Fibroblast of gingiva (primary cell): ENCODE measurements around the gene SARS2.
A peak's percentile ranks its signal among the peaks of the same experiment; 100 is the strongest.

Experiments
- DNase-seq: peaks from one replicate; pipeline ENCODE4 v3.0.0-alpha.2; 2011; ENCODE audit warnings: low read depth

The SARS2 gene

DNA sequence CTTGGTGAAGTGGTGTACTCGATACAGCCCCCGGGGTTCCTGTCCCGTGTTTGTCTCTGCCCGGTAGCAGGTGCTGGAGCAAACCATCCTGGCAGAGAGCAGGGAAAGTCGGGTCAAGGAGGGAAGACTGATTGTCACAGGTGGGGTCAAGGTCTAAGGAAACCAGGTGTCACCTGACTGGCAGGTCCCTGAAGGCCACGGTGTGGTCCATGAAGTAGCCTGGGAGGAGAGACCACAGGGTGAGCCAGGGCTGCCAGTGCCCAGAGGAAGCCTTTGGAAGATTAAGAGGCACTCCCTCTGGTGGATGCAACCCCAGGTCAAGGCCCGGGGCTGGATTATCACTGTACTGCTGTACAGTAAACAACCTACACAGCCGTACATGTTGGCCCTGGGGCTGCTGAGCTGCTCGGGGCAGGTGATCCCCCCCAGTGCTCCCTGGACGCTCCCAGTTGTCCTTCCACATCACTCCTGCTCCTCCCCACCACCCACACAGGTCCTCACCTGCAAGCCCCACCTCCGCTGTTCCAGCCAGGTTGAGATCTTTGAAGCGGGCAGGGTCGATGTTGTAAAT lies 12.6 kb downstream of the SARS2 start:
- DNase-seq: no peak

DNA sequence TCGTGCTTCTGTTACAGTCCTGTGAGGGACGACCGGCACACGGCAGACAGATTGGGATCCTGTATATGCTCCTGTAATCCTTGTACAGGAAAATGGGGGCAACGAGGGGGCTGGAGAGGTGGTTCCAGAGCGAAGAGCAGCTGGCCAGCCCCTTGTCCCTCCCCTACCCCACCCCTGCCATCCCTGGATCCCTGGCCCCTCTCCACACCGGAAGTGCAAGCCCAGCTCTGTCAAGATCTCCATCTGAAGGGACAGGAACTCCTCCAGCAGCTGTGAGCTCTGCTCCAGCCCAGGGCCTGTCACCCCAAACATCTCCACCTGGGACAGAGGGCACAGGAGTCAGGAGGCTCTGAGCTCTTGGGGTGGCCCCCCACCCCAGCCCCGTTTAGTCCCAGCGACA lies 13.0 kb downstream of the SARS2 start:
- no peak for DNase-seq

DNA sequence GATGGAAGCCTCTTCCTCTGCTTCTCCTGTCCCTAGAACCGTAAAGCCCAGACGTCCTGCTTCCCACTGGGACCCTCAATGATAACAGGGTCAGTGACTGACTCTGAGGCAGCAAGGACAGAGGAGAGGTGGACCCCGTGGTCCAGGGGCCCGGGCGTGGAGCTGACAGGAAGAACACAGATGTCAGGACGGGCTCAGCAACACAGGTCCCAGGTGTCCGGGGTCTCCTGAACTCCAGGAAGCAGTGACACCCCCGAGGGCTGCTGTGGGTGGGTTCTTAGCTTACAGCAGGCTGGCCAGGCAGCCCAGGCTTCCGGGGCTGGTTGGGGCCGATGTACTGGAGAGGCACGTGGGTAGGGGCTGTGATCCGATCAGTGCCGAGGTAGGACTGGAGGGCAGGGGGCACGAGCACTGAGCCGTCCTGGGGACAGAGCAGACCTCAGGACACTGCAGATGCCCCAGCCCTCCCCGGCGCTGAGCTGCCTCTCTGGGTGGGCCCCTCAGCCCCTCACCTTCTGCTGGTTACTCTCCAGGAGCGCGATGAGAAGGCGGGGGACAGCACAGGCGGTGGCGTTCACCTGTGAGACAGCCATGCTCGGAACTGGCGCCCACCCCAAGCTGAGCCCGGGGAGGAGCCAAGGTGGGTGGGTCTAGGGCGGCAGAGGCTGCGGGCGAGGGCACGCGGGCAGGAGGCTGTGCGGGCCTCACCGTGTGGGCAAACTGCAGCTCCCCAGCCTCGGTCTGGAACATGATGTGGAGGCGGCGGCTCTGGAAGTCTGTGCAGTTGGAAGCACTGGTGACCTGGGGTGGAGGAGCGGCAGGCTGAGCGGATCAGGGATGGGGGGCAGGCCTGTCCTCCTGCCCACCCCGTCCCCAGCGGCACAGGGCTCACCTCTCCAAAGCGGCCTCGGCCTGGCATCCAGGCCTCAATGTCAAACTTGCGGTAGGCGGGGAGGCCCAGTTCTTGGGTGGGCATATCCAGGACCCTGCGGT lies 14.9 kb downstream of the SARS2 start:
- no peak for DNase-seq

DNA sequence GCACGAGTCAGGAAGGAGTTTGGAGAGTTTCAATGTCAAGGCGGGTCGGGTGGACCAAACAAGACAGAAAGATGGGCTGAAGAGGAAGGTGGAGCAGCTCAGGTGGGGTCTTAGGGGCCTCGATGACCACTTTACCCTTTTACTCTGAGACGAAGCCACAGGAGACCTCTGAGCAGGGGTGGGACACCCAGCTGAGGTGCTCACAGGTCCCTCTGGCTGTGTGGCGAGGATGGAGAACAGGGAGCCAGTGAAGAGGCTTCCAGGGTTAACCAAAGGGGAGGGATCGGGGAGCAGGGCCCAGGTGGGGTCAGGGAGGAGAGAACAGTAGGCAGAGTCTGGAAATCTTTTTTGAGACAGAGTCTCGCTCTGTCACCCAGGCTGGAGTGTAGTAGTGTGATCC lies 16.6 kb downstream of the SARS2 start:
- no peak for DNase-seq

DNA sequence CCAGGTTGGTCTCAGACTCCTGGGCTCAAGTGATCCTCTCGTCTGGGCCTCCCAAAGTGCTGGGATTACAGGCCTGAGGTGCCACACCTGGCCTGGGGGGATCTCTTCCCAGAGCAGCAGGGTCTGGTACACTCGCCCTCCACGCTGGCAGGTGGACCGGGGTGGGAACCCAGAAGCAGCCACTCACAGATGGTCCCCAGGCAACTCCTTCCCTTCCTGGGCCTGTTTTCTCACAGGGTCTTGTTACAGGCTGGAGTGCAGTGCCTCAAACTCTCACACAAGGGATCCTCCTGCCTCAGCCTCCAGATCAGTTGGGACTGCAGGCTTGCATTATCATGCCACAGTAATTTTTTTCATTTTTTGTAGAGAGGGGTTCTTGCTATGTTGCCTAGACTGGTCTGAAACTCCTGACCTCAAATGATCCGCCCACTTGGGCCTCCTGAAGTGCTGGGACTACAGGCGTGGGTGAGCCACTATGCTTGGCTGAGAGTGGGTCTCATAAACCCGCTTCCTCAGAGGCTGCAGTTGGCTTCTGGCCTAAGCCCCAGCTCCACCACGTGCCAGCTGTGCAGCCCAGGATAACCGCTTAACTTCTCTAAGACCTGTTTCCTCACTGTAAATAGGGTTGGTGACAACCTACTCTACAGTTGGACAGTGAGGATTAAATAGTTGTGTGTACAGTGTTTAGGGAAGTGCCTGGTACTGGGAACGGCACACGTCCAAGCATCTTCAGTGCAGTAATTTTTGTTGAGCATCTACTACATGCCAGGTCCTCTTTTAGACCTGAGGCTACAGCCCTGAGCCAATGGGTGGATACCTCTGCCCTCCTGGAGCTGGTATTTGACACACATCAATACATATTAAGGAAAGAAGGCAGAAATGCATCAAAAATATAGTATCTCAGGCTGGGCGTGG lies 17.7 kb downstream of the SARS2 start:
- DNase-seq: no peak

DNA sequence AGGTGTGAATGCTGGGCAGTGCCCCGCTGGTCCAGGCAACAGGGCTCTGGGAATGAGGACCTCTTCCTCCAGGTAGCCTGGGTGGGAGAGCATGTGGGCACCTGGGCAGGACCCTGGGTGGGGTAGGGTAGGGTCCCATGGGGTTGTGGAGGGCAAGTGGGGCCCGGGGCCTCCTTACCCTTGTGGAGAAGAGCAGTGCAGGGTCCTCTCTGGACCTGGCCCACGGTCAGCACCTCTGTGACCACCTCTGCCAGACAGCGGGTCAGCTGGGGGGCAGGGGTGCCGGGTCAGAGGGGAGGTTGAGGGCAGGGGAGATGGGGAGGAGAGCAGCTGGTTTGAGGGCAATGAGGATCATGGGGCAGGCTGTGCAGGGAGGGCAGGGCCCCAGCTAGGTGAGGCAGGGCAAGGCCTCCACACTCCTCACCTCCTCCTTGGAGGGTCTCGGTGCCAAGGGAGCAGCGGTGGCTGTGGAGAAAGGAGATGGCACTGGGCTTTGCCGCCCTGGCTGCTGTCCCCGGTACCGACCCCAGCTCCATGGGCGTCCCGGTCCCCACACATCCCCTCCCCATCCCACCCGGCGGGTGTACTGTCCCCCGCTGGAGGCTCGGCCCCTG lies 19.1 kb downstream of the SARS2 start:
- DNase-seq: no peak

DNA sequence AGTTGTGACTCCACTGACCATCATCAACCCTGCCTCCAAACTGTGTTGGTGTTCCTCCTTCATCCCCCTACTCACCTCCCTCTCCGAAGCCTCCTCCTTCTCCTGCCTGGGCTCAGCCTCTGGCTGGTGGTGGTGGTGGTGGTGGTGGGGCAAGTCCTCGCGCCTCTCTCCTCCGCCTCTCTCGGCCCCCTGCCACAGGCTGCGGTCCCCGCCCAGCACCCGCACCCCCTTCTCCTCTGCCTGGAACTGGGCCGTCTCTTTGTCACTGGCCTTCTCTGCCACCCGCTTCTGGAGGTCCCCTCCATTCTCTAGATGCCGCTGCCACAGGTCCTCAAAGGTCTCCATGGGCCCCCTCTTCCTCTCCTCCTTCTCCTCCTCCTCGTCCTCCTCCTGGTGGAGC lies 20.1 kb downstream of the SARS2 start:
- no peak for DNase-seq

DNA sequence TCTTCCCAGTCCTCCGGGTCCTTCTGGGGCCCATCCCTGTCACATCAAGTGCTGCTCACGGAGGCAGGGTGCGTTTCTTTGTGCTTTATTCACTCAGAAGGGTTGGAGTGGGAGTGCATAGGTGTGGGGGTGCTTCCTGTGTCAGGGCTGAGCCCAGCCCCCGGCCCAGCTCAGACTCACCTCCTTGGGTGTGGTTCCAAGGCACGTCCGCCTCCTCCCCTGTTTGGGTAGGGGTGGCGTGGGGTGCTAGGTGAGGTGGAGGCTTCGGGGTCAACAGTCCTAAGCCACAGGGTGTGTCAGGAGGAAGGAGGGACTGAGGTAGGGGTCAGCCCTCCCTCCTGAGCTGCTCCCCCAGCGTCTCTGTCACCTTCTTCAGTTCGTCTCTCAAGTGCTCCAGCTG lies 21.7 kb downstream of the SARS2 start:
- DNase-seq: no peak

DNA sequence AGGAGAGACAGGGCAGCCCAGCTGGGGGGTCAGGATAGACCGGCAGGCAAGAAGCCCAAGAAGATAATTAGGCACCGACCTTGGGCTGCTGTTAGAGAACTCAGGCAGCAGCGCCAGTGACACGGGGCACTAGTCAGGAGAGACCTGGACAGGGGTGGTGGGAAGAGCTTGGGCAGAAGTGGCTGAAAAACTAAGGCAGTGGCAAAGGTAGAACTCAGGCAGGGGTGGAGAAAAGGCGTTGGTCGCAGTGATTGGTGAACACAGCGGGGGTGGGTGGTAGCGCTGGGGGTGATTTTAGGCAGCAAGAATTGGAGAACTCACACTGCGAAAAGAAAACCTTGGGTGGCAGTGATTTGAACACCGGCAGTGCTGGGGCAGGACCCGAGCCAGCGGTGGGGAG lies 22.9 kb downstream of the SARS2 start:
- no peak for DNase-seq

DNA sequence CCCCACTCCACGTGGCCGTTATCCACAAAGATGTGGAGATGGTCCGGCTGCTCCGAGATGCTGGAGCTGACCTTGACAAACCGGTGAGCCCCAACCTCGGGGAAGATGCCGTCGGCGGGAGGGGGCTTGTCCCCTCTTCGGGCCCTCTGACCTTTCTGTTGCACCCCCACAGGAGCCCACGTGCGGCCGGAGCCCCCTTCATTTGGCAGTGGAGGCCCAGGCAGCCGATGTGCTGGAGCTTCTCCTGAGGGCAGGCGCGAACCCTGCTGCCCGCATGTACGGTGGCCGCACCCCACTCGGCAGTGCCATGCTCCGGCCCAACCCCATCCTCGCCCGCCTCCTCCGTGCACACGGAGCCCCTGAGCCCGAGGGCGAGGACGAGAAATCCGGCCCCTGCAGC lies 23.3 kb downstream of the SARS2 start:
- DNase-seq: no peak

DNA sequence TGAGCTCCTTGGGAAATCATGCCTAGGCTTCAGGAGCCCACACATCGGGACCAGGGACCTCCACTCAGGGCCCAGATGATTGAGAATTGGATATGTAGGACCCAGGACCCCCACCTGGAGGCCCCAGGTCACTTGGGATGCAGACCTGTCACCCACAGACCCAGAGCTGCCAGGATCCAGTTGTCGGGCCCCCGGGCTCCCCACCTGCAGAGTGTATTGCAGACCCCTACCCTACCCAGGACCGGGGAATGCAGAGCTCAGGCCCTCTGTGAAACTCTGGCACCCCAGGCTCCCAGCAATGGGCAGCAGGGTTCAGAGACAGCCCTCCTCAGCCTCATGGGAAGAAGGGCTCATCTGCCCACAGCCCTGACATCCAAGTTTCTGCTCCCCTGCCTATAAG lies 24.9 kb downstream of the SARS2 start:
- DNase-seq: no peak

DNA sequence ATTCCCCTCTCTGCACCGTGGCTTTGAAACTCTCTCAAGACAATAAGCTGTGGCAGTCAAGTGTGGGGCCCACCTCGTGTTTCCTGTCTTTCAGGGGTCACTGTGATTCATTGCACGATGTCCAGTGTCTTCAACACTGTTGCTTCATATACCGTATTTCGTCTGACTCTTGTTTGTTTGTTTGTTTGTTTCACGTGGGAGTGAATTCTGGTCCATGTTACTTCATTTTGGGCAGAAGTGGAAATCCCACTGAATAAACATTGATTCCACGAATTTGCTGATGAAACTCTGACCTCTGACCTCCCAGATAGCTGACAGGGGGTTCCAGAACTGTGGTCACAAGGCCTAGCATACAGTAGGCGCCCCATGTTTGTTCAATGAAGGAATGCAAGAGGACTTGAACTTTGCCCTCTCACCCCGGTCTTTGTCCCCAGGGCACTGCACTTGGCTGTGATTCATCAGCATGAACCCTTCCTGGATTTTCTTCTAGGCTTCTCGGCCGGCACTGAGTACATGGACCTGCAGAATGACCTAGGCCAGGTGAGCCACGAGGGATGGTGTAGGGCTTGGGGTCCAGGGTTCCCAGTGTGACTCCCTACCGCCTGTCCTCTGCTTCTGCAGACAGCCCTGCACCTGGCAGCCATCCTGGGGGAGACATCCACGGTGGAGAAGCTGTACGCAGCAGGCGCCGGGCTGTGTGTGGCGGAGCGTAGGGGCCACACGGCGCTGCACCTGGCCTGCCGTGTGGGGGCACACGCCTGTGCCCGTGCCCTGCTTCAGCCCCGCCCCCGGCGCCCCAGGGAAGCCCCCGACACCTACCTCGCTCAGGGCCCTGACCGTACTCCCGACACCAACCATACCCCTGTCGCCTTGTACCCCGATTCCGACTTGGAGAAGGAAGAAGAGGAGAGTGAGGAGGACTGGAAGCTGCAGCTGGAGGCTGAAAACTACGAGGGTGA lies 25.7 kb downstream of the SARS2 start:
- no peak for DNase-seq

DNA sequence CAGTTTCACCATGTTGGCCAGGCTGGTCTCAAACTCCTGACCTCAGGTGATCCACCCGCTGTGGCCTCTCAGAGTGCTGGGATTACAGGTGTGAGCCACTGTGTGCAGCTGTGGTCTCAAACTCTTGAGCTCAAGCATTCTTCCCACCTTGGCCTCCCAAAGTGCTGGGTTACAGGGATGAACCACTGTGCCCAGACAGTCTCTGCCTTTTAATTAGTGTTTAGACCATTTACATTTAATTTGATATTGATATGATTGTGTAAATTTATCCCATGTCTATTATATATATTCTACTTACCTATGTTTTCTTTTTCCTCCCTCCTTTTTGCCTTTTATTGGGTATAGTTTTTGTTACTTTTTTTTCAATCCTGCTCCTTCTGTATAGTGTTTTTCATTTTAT lies 28.9 kb downstream of the SARS2 start:
- DNase-seq: no peak

DNA sequence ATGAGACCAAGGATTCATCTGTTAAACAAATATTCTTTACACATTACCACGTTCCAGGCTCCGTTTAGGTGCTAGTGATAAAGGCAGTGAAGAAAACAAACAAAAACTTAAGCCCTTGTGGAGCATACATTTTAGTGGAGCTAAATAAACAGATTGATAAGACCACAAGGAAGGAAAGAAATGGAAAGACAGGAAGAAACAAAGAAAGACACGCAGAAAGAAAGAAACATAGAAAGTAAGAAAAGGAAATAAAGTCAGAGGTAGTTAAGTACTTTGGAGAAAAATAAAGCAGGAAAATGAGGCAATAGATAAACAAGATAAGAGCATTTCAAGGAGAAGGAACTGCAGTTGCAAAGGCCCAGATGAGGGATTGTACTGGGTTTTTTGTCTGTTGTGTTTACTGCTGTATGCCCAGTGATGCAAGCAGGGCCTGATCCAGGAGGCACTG lies 29.8 kb downstream of the SARS2 start:
- no peak for DNase-seq

DNA sequence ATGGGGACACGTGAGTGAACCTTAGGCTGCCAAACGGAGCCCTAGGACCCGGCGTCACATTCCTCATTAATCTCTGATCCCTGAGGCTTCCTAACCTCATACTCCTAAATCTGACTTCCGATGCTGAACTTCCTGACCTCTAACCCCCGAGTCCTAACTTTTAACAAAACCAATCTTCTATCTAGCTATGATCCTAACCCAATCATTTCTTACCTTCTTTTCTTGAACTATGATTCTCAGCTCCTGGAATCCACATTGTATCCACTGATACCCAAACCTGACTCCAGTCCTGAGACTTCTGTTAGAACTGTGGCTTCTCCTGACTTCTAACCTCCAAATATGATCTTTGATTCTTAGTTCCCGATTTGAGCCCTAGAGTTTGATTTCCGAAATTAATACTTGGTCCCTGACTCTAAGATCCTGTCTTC lies 30.3 kb downstream of the SARS2 start:
- DNase-seq: no peak

DNA sequence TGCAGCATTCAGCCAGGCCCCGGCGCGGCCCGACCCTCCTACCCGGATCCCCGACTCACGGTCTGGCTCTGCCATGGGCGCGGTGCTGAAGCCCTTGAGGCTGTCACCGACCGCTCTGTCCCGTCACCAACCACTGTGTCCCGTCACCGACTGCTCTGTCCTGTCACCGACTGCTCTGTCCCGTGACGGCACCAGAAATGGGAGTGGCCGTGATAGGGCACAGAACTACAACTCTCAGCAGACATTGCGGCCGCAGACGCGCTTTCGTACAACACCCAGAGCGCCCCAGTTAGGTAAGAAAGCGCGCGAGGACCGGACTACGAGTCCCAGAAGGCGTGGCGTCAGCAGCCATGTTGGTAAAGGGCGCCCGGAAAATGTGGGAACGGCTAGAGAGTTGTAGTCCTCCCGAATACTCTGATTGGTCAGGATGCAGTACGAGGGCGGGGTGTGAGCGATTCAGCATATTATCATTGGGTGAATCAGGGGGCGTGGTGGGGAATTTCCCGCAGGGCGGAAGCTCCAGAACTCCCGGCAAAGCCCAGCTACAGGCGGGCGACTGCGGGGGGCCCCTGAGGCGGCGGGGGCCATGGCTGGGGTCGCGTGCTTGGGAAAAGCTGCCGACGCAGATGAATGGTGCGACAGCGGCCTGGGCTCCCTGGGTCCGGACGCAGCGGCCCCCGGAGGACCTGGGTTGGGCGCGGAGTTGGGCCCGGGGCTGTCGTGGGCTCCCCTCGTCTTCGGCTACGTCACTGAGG lies 30.9 kb downstream of the SARS2 start, which contains the start of the genes NFKBIB and SIRT2:
TSS of gene NFKBIB (plus strand) at position 523 of the 755 bp plus-strand sequence. CDS start at position 587, 64 bp downstream.
TSS of gene SIRT2 (minus strand) at position 172 of the 755 bp plus-strand sequence. CDS start at position 75, 97 bp downstream.
- DNase-seq: peak; percentile 99

DNA sequence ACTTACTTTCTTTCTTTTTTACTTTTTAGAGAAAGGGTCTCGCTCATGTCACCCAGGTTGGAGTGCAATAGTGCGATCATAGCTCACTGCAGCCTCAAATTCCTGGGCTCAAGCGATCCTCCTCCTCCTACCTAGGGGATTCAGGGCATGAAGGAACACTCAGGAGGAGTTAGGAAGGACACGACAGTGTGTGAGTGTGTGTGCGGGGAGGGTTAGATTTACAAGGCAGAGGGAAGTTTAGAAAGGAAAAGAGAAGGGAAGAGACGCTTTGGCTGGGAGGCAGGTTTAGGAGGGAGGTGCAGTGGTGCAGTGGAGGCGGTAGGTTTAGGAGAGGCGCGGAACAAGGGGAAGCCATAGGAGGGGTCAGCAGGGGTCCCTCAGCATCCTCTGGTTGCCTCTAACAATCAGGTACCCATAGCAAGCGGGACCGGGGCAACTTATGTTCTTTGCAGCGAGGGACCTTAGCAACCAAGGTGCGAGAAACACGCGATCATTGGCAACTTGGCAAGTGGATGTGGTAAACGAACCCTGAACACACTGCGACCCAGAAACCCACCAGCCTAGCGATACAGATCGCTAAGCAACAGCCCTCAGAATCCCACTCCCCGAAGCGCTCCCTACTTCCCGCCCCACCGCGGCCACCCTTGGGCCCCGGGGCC lies 31.6 kb downstream of the SARS2 start:
- DNase-seq: peak; percentile 9

DNA sequence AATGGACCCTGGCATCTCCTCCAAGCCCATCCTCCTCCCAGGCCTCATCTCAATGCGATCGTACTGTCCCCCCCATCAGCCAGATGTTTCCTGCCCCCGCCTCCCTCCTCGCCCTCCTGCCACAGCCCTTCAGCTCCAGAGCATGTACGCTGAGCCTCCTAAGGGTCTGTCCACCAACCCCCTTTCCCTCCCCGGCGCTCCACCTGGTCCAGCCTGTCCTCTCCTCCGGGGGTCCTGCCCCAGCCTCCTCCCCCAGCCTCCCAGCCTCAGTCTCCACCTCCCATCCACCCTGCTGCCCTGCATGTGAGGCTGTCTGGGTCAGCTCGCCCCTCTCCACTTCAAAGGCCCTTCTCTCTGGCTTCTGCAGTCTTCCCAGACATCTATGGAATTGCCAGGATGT lies 35.6 kb downstream of the SARS2 start:
- DNase-seq: no peak

DNA sequence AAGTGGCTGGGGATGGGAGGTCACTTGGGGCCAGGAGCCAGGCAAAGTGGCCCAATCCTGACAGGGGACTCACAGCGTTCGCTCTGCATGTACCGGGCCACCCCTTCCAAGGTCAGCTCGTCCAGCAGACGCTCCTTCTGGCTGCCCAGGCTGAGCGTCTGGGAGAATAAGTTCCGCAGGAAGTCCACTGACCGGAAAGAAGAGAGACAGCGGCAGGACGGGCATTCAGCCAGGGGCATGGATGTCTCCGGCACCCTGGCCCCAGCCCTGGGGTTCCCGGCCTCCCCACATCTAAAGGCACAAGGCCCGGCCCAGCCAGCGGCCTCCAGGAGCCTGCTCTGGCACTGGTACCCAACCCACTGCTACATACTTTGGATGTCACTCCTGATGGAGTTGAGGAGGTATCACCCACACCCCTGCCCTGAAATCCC lies 37.2 kb downstream of the SARS2 start:
- DNase-seq: no peak
